ENCODE data around the gene PROCA1. TPM values are rescaled to one million over a fixed set of nuclear protein-coding genes. Genes with fewer than 3 reads are reported as not detected.

Gene PROCA1
- total and polyA plus RNA-seq, 9 of the 15 experiments (the other 6 are each of a cell fraction or from before 2014, with no cell fraction given): 0.78 to 16.2 (median 5.6) TPM

DNA sequence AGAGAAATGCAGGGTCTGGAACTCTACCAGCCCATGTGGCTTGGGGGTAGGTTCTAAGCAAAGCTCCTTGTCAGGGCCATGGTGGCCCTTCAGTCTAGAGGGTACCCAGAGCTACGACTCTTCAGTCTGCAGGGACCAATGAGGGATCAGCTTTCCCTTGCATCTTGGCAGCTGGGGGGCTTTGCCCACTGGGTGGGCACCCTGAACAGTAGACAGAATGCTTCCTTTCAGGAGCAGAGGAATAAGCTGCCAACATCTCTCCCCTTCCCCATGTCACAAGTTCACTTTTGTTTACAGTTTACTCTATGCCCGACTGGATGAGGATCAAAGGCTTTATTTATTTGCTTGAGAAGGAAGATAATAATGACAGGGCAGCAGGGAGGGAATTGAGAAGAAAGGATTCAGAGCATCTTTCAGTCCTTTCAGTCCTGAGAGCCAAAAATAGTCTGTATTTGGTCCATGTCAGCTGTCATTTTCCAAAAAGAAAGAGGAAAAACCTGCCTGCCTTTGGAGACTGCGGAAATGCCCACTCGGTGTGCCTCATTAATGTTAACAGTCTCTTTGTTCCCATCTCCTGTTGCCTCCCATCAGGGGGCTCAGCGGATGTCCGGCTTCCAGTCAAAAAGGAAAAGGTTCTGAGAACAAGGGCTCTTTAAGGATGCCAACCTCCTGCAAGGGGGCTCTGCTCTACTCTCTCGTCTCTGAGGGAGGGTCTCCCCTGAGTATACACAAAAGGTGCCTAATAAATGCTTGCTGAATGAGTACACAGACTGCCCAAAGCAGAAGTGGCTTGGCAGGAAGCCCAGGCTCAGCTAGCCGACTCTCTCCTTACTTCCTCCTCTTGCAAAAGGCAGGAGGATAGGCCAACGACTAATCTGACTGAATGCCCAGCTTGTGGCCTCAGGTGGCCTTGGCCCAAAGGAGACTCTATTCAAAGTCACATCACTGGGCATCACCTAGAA is 49.2 kb upstream of the PROCA1 start (continued):
- TF ChIP-seq SPI1 (IDR thresholded peaks at IDR 0.05; ENCODE audit: borderline replicate concordance, low read depth, low read length): peak; percentile 49; the same call in 1 of the 2 replicates
- TF ChIP-seq NFIC (IDR thresholded peaks at IDR 0.05): peak; percentile 31; the same call in 1 of the 2 replicates
- TF ChIP-seq WHSC1 (IDR thresholded peaks at IDR 0.05; ENCODE audit: low read length): no peak
- no peak for TF ChIP-seq CHD2 (IDR thresholded peaks at IDR 0.05; ENCODE audit: low read depth, low read length)
- no peak for TF ChIP-seq PYGO2 (tag; IDR thresholded peaks at IDR 0.05)
- TF ChIP-seq, protein P1, sequence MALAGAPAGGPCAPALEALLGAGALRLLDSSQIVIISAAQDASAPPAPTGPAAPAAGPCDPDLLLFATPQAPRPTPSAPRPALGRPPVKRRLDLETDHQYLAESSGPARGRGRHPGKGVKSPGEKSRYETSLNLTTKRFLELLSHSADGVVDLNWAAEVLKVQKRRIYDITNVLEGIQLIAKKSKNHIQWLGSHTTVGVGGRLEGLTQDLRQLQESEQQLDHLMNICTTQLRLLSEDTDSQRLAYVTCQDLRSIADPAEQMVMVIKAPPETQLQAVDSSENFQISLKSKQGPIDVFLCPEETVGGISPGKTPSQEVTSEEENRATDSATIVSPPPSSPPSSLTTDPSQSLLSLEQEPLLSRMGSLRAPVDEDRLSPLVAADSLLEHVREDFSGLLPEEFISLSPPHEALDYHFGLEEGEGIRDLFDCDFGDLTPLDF (CRISPR knock-in tag; IDR thresholded peaks at IDR 0.05): no peak

GRCh38 chr17:28759256-28759865 is 47.7 kb upstream of the PROCA1 start:
- no peaks in the 10 kb centered on the region for H3K9me3 ChIP-seq (replicated peaks; ENCODE audit: control insufficient read depth, insufficient read depth, low read depth, low read length)
- H3K79me2 ChIP-seq (ENCODE audit: control insufficient read depth, insufficient read depth, low read length): peaks cover 13% of the 10 kb centered on the region
- ChIA-PET POLR2A (no interaction called here), CTCF (ENCODE audit: low intra/inter-chr PET ratio) (no interaction called here)
- H3K27me3 ChIP-seq (ENCODE audit: control insufficient read depth in 2 of 2, insufficient read depth in 2 of 2, low read length in 2 of 2): no peaks in the 10 kb centered on the region
- H3K4me3 ChIP-seq: no peak overlapping the region
- H3K27ac ChIP-seq (ENCODE audit: extremely low read depth, low read depth, low read length): no peak overlapping the region
- DNase-seq (ENCODE audit: extremely low read depth in 1 of 4, low spot score in 3 of 4) (no peak), ATAC-seq (no peak), FAIRE-seq (no peak)
- in situ Hi-C loops (cut with MboI) (no loop called here), intact Hi-C loops (cut with micrococcal nuclease) (no loop called here)
- H3K4me1 ChIP-seq (replicated peaks in 1 of 2; ENCODE audit: control insufficient read depth in 2 of 2, insufficient read depth in 2 of 2, low read length in 2 of 2): peaks cover 3 to 10% of the 10 kb centered on the region in 2 experiments; a peak in 2 of 5 replicates
- WGBS (ENCODE audit: insufficient coverage, low coverage, missing lambda C conversion rate): 96% methylated on average over 18 of the region's 18 CpGs
- peak overlapping the region in 1 of 2 experiments; percentile 56; a peak in 1 of 4 replicates for H3K9ac ChIP-seq (ENCODE audit: insufficient read depth in 1 of 2, low read depth in 2 of 2, low read length in 2 of 2)
- H3K4me2 ChIP-seq (ENCODE audit: insufficient read depth, low read length): no peak overlapping the region
- H3K36me3 ChIP-seq (ENCODE audit: control insufficient read depth, insufficient read depth, low read length): peaks cover 68% of the 10 kb centered on the region
- H4K20me1 ChIP-seq (replicated peaks; ENCODE audit: control insufficient read depth, insufficient read depth, low read length): 0 out of 2 replicates have a peak, but pooled peaks cover 3% of the 10 kb centered on the region
- H3K9me1 ChIP-seq (ENCODE audit: control insufficient read depth, insufficient read depth, low read length): peaks cover 5% of the 10 kb centered on the region
- BruUV-seq (replicated peaks): no TSS peak
- H2AFZ ChIP-seq (ENCODE audit: low read depth, low read length): no peak overlapping the region
- TF ChIP-seq HMG20B (CRISPR knock-in tag; IDR thresholded peaks at IDR 0.05) (no peak), HIVEP1 (CRISPR knock-in tag; IDR thresholded peaks at IDR 0.05) (no peak), PCBP2 (IDR thresholded peaks at IDR 0.05; ENCODE audit: low read depth, low read length, poor library complexity, severe bottlenecking) (no peak), ZNF277 (CRISPR knock-in tag; IDR thresholded peaks at IDR 0.05; ENCODE audit: borderline replicate concordance) (no peak), POLR2G (IDR thresholded peaks at IDR 0.05; ENCODE audit: low read depth, low read length) (peak; percentile 35; the same call in 1 of the 2 replicates)
- TF ChIP-seq, protein P2, sequence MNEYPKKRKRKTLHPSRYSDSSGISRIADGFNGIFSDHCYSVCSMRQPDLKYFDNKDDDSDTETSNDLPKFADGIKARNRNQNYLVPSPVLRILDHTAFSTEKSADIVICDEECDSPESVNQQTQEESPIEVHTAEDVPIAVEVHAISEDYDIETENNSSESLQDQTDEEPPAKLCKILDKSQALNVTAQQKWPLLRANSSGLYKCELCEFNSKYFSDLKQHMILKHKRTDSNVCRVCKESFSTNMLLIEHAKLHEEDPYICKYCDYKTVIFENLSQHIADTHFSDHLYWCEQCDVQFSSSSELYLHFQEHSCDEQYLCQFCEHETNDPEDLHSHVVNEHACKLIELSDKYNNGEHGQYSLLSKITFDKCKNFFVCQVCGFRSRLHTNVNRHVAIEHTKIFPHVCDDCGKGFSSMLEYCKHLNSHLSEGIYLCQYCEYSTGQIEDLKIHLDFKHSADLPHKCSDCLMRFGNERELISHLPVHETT (CRISPR knock-in tag; conservative IDR thresholded peaks at IDR 0.05 in 1 of 2, IDR thresholded peaks at IDR 0.05 in 1 of 2): no peak
